Nephron (organoid): ENCODE results near the gene SRGAP3.
A peak's percentile ranks its signal among the peaks of the same experiment; 100 is the strongest.

ENCODE experiments used
- H3K27ac Mint-ChIP-seq, 3 experiments: 2 replicates each; pipeline ENCODE4 v1.8.0; 2020; ENCODE audit warnings: mixed read lengths in 3 of 3, mild to moderate bottlenecking in 2 of 3, moderate library complexity in 1 of 3
- H3K27me3 Mint-ChIP-seq: 2 replicates; pipeline ENCODE4 v1.8.0; 2021; ENCODE audit warnings: low read depth, mild to moderate bottlenecking, moderate library complexity, mixed read lengths
- H3K36me3 Mint-ChIP-seq: 2 replicates; pipeline ENCODE4 v1.8.0; 2020; ENCODE audit warnings: low read depth, mixed read lengths
- H3K4me1 Mint-ChIP-seq: 2 replicates; pipeline ENCODE4 v1.8.0; 2020; ENCODE audit warnings: mixed read lengths
- H3K4me3 Mint-ChIP-seq, 3 experiments: 2 replicates each; pipeline ENCODE4 v1.8.0; 2020; ENCODE audit warnings: mild to moderate bottlenecking in 3 of 3, mixed read lengths in 3 of 3, moderate library complexity in 2 of 3
- H3K9me3 Mint-ChIP-seq: 2 replicates; pipeline ENCODE4 v1.8.0; 2020; ENCODE audit warnings: mixed read lengths
- CTCF ChIP-seq, 3 experiments: fragments of 200-600 bp; sonication (generic); IDR thresholded peaks; one replicate each; pipeline ENCODE4 v1.5.0; 2021; ENCODE audit warnings: antibody characterized with exemption in 3 of 3; ENCODE audit not compliant: unreplicated experiment in 3 of 3

Gene SRGAP3

GRCh38 chr3:9143184-9143583 is 106.3 kb downstream of the SRGAP3 start:
- H3K27me3 Mint-ChIP-seq, result no peaks in the 10 kb centered on the region
- TF ChIP-seq CTCF (IDR thresholded peaks at IDR 0.05; ENCODE audit: unreplicated experiment in 3 of 3), result no peak
- peaks cover 3% of the 10 kb centered on the region for H3K9me3 Mint-ChIP-seq
- H3K4me1 Mint-ChIP-seq, result peaks cover 53% of the 10 kb centered on the region
- no peak overlapping the region for H3K4me3 Mint-ChIP-seq
- H3K27ac Mint-ChIP-seq, result peak overlapping the region; percentile 64 to 73 (median 66)
- H3K36me3 Mint-ChIP-seq, result peaks cover 11% of the 10 kb centered on the region

- Mint-ChIP-seq H3K9me3 (peaks cover 3% of the 10 kb centered on the region), H3K4me3 (peak overlapping the region in 1 of 3 experiments; percentile 0), H3K27ac (peak overlapping the region; percentile 25 to 73 (median 68)), H3K27me3 (no peaks in the 10 kb centered on the region), H3K36me3 (peaks cover 11% of the 10 kb centered on the region), H3K4me1 (peaks cover 53% of the 10 kb centered on the region)
- TF ChIP-seq CTCF (IDR thresholded peaks at IDR 0.05; ENCODE audit: unreplicated experiment in 3 of 3), result no peak
Observed at GRCh38 chr3:9142362-9142761, 107.1 kb downstream of the SRGAP3 start.

GRCh38 chr3:9141928-9142289 is 107.5 kb downstream of the SRGAP3 start:
- Mint-ChIP-seq H3K27me3 (no peaks in the 10 kb centered on the region), H3K9me3 (peaks cover 3% of the 10 kb centered on the region), H3K27ac (peak overlapping the region; percentile 73 to 88 (median 73)), H3K4me1 (peaks cover 55% of the 10 kb centered on the region), H3K36me3 (peaks cover 11% of the 10 kb centered on the region), H3K4me3 (peak overlapping the region in 1 of 3 experiments; percentile 0)
- TF ChIP-seq CTCF (IDR thresholded peaks at IDR 0.05; ENCODE audit: unreplicated experiment in 3 of 3), result no peak

GRCh38 chr3:9139366-9139765 is 110.1 kb downstream of the SRGAP3 start:
- H3K27me3 Mint-ChIP-seq, result peaks cover 5% of the 10 kb centered on the region
- H3K27ac Mint-ChIP-seq, result peak overlapping the region in 1 of 3 experiments; percentile 73
- H3K36me3 Mint-ChIP-seq, result peaks cover under 1% of the 10 kb centered on the region
- H3K4me3 Mint-ChIP-seq, result no peak overlapping the region
- no peak for TF ChIP-seq CTCF (IDR thresholded peaks at IDR 0.05; ENCODE audit: unreplicated experiment in 3 of 3)
- H3K9me3 Mint-ChIP-seq, result peaks cover under 1% of the 10 kb centered on the region
- H3K4me1 Mint-ChIP-seq, result peaks cover 65% of the 10 kb centered on the region

- Mint-ChIP-seq H3K4me3 (peak overlapping the region in 2 of 3 experiments; percentile 6 to 49), H3K4me1 (peaks cover 63% of the 10 kb centered on the region), H3K27me3 (peaks cover 5% of the 10 kb centered on the region), H3K9me3 (no peaks in the 10 kb centered on the region), H3K36me3 (no peaks in the 10 kb centered on the region), H3K27ac (peak overlapping the region; percentile 5 to 89 (median 43))
- no peak for TF ChIP-seq CTCF (IDR thresholded peaks at IDR 0.05; ENCODE audit: unreplicated experiment in 3 of 3)
Observed at GRCh38 chr3:9137676-9138075, 111.8 kb downstream of the SRGAP3 start.

GRCh38 chr3:9136746-9137465 is 112.5 kb downstream of the SRGAP3 start:
- Mint-ChIP-seq H3K27ac (peak overlapping the region; percentile 5 to 89 (median 65)), H3K36me3 (no peaks in the 10 kb centered on the region), H3K4me3 (peak overlapping the region; percentile 43 to 72 (median 49)), H3K27me3 (peaks cover 5% of the 10 kb centered on the region), H3K4me1 (peaks cover 62% of the 10 kb centered on the region), H3K9me3 (no peaks in the 10 kb centered on the region)
- no peak for TF ChIP-seq CTCF (IDR thresholded peaks at IDR 0.05; ENCODE audit: unreplicated experiment in 3 of 3)
